Transverse colon (tissue), 4 donors: ENCODE measurements around the gene VCPKMT.

ENCODE experiments used
- POLR2AphosphoS5 ChIP-seq, 3 donors: sonication (generic); formaldehyde crosslinking; IDR thresholded peaks; one replicate each; pipeline ENCODE4 v1.6.1; 2016; ENCODE audit warnings: antibody characterized with exemption in 3 of 3
- TF ChIP-seq, protein P1 (sequence below), 5 experiments: fragments of 200-600 bp in 3 of 5; fragments of 450-650 bp in 2 of 5; sonication (generic) in 3 of 5; IDR thresholded peaks; 1 replicate in 2 of 5; 2 replicates in 3 of 5; pipeline ENCODE4 v1.5.1; 2016 to 2017; ENCODE audit warnings: antibody characterized with exemption in 5 of 5, inconsistent platforms in 3 of 5, mild to moderate bottlenecking in 2 of 5, moderate library complexity in 1 of 5

DNA sequence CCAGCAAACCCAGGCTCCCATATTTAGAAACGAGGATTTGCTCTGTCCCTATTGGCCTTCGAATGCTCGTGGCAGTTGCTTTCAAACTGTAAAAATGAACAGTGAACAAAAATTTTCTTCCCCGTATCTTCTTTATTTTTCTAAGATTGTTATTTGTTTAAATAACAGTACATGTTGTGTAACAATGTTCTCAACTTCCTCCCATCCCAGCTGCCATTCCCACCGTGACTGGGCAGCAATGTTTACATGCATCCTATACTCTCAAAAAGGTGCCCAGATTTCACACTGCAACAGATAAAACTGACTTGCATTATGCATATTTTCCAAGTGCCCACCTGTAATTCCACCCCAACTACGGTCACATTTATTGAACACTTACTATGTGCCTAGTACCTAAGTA is 12.8 kb downstream of the VCPKMT start:
- TF ChIP-seq, protein P1, sequence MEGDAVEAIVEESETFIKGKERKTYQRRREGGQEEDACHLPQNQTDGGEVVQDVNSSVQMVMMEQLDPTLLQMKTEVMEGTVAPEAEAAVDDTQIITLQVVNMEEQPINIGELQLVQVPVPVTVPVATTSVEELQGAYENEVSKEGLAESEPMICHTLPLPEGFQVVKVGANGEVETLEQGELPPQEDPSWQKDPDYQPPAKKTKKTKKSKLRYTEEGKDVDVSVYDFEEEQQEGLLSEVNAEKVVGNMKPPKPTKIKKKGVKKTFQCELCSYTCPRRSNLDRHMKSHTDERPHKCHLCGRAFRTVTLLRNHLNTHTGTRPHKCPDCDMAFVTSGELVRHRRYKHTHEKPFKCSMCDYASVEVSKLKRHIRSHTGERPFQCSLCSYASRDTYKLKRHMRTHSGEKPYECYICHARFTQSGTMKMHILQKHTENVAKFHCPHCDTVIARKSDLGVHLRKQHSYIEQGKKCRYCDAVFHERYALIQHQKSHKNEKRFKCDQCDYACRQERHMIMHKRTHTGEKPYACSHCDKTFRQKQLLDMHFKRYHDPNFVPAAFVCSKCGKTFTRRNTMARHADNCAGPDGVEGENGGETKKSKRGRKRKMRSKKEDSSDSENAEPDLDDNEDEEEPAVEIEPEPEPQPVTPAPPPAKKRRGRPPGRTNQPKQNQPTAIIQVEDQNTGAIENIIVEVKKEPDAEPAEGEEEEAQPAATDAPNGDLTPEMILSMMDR (IDR thresholded peaks at IDR 0.05) = no peak
- TF ChIP-seq POLR2AphosphoS5 (IDR thresholded peaks at IDR 0.05) = no peak
